IPS-NIHi7 (cell line): ENCODE results near the gene ADAMTS2.
"Not testable (repeated sequence)": the region's sequence is repeated elsewhere in the genome, so short reads cannot be mapped to it uniquely, and the experiment has no call there.

ENCODE experiments used
- DNase-seq: peaks from one replicate; pipeline ENCODE4 v3.0.0; 2012; ENCODE audit warnings: mixed read lengths; ENCODE audit errors: extremely low spot score

Gene ADAMTS2

DNA sequence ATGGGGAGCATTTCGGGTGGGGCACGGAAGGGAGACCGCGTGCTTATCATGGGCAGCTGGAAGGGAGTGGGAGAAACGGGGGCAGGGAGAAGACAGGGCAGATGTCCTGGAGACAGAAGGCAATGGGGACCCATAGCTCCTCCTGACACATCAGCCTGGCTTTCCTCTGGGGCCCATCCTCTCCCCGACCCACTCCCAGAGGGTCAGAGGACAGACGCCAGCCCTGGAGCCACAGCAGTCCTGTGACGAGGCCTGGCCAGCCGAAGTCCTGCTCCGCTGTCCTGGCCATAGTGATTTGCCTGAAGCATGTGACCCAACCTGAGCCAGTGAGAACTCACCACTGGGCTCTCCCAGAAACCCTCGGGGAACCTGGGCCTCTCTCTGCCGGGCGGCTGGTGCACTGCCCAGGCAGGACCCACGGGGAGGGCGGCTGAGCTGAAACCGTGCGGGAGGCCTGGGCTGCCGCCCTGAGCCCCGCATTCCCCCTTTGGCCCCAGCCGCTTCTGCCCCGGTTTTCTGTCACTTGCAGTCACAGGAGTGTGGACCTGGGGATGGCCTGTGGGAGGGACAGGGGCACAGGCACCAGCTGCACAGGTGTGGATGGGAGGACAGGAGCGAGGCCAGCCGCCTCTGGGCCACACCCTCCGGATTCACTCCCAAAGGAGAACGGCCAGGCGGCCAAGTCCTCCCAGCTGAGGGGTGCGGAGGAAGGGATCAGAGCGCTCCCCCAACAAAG lies 19.8 kb downstream of the ADAMTS2 start:
- DNase-seq = no peak

DNA sequence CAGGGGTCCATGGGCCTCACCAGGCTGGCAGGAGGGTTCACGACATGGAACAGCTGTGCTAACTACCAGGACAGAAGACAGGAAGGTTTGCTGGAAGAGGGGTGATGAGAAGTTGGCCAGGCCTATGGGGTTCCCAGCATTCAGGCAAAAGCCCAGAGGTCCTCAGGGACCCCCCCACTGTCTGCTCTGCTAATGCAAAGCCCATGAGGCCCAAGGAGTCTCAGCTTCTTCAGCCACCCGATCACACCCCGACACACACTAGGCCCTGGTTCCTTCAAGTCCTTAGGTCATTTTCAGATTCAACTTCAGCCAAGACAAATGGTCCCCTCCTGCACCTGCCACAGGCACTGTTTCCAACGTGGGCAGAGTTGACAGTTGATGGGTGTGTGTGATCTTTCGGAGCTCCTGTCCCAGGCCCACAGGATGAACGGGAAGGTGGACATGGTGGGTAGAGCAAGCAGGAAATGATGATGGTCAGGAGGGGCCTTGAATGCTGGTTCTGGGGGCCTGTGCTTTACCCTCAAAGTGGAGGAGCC lies 20.4 kb downstream of the ADAMTS2 start:
- DNase-seq = no peak

DNA sequence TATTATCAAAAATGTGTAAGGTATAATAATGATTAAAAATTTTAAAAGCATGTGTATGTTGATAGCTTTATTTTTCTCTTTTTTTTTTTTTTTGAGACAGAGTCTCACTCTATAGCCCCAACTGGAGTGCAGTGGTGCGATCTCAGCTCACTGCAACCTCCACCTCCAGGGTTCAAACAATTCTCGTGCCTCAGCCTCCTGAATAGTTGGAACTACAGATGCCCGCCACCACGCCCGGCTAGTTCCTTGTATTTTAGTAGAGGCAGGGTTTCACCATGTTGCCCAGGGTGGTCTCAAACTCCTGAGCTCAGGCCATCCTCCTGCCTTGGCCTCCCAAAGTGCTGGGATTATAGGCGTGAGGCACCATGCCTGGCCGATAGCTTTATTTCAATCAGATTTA lies 20.9 kb downstream of the ADAMTS2 start:
- DNase-seq = not testable (repeated sequence)

DNA sequence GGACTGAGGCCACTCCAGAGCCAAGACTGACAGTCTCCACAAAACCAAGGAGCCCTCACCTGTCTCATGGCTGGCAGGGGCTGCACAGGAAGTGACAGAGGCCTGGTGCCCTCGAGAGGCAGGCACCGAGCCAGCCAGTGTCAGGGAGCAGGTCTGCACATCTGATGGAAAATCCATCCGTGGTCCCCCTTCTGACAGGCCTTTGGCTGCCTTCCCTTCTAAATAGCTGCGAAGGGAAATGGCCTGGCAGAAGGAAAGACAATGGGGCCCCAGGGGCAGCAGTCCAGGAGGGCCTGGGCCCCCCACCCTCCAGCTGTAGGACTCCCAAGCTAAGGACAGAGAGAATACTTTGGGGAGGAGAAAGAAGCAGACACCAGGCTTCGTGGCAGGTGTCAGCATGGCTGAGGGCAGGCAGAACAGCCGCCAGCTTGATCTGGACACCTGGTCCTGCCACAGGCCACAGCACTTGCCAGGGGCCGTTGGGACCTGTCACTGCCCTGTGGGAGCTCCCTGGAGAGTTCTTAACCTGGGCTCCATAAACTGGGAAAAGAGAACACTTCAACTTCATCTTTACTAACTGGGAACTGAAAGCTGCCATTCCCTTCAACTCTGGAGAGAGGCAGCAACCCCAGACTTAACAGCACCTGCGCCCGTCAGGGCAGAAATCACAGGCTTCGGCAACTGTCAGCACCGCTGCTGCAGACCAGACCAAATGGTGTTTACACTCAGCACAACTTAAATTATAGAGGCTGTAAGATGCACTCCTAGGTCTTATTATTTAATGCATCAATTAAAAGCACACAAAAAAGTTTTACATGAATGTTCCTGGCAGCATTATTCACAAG lies 22.0 kb downstream of the ADAMTS2 start:
- no peak for DNase-seq

DNA sequence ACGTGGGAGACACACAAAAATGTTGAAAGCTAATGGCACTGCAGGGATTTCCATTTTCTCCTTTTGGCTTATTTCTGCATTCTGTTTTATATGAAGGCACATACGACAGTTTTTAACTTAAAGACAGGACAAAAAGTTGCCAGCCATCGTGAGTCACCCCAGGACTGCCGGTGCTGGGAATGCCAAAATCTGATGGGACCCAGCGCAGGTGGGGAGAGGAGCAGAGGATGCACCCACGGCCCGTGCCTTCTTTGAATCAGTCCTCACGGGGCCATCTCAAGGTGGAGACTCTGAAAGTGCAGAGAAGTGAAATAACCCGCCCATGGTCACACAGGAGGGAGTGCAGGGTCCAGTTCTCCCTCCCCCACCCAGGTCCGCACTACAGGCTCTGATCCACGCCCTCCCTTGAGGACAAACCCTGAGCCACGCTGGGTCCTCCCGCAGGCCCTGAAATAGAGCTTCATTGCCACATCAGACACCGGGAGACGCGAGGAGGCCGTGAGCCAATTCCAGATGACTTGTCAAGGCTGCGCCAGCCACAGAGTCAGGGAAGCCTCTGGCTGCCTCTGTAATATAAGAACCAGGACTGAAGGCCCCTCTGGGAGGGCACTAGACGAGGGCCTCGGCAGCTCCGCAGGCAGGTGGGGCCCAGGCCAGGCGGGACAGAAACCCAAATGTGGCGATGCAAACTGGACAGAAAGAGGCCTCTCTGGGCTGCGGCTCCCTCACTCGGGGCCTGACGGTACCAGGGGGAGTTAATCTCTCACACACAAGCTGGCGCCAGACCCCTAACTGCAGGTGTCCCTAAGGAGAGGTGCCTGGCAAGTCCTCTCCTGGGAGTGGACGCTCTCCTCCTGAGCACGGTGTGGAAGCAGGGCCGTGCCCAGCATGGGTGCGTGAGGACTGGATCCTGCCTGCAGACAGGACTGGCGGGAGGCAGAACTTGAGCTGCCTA lies 22.9 kb downstream of the ADAMTS2 start:
- DNase-seq = no peak

DNA sequence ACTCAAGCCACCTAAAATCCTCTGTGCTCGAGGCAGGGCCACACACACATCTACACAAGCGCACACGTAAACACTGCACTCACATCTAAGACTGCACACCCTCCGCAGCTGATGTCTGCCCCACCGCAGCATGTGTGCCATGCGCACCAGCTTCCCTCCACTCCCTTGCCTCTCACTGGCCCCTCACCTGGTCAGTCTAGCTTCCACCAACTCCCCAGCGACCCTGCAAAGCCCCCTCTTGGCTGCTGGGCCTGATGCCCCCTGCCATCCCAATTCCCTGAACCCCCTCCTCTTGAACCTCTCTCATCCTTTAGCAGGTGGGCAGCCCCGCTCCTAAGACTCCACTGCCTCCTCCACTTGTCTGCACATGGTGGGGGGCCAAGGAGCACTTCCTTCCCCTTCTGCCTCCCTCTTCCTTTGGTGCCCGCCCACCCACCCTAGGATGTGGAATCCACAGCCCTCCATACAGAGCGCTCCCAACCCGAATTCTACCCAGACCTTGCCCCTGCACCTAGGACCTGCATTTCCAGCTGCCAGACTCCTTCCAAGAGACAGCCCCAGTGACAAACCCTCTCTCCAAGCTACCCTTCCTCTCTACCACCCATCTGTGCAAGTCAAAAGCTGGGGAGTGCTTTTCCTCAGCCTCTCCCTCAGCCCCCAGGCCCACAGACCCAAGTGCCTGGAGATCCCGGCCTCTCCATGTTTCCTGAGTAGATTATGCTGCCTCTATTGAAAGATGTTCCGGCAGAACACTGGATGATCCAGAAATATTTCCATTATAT lies 23.9 kb downstream of the ADAMTS2 start:
- DNase-seq = no peak

DNA sequence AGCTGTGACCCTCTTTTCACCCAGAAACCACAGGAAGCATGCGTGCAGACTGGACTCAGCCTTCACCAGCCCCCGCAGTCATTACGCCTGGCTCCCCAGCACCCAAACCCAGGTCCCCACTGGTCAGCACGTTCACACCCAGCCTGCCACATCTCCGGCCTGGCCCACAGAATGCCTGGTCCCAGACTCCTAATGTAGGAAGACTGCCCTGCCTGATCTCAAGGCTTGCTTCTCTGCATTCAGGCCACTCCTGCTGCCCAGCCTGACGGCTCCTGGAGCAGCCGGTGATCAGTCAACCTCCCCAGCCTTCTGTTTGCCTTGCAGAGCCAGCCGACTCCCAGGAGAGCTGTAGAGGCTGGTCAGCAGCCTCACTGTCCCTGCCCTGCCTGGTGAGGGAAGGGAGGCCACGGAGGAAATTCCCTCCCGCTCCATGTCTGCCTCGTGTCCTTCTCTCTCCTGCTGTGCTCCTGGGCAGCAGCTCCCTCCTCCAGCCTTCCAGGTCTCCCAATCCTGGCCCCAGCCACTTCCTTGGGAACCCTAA lies 25.4 kb downstream of the ADAMTS2 start:
- DNase-seq = no peak

DNA sequence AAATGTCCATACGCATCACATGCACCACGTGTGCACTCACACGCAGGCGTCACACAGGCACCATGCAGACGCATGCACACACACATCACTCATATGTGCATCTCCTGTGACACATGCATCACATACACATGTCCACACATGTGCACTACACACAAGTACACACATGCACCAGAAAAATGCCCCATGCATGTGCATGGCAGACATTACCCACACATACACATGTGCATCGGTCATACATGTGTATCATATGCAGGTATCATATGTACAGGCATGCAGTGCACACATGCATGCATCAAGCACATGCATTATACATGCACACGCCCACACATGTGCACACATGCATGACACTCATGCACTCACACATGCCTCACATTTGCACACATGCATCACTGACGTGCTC lies 26.1 kb downstream of the ADAMTS2 start:
- DNase-seq = no peak

DNA sequence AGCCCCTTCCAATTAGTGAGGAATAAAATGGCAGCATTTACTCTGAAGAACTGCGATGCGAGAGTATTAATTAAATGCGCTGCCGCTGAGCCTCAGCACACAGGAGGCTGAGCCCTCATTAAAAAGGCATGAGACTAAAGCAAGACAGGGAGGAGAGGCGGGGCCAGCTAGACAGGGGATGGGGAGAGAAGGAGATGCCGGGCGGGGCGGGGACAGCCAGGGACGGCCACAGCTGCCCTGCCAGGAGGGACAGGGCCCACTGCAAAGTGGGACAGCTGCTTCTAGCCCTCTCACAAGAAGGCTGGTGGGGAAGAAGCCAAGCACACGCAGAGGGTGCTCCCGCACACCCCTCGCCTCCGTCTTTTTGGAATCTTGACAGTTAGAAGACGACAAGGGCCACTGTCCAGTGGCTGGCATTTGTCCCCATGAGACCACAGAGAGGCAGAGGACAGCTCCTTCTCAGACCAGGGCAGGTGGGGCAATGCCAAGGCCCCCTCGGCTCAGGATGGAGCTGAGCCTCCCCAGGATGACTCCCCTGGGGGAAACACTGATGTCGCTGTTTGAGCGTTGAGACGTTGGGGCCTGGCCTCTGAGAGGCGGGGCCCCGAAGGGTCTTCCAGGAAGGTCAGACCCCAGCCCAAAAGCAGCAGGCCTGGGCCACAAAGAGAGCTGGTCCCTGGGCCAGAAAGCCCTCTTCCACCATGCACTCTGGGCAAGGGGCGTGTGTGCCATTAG lies 26.9 kb downstream of the ADAMTS2 start:
- no peak for DNase-seq

DNA sequence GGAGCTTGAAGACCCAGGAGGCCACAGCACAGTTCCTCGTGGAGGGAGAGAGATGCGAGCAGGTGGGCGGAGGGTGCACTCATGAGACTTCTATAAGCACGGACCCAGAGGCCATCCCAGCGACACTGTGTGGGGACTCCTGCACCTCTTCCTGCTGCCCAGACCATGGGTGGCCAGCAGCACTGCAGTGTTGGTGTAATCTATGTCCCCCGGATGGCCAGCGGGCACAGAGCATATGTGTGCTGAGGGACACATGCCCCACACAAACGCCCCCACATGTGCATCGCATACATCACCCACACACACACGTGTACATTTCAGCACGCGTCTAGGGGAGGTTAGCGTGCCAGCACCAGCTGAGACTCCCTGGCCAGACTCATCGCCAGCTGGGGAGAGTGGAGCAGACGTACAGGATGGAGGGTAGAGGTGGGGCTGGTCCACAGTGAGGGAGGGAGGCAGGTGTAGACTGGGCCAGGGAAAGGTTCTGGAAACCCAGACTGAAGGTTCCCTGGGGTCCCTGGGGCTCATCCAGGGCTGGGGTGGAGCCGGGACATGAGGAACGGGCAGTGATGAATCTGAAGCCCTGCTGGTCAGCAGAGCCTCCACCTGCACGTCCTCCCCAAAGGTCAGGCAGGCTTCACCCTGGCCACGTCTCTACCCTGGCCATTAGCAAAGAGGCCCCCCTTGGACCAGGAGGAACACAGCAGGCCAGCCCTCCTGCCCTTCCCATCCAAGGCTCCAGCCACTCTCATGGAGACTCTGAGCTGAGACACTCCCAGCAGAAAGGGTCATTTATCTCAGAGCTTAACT lies 27.6 kb downstream of the ADAMTS2 start:
- DNase-seq = no peak

DNA sequence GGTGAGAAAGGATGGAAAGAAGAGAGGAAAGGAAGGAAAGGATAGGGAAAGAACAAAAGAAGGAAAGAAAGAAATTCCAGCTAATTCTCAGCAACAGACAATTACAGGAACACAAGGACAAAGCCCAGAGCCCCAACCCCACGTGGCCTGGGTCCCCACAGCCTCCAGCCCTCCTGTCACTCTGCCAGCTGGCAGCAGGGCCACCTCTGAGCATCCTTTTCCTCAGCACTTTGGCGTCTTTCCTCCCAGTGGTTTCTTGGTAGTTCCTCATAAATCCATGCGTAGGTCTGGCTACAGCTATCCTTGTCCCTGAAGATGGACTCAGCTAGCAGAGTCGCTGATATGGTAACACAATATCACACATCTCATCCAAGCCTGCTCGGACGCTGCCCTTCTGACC lies 28.3 kb downstream of the ADAMTS2 start:
- no peak for DNase-seq

DNA sequence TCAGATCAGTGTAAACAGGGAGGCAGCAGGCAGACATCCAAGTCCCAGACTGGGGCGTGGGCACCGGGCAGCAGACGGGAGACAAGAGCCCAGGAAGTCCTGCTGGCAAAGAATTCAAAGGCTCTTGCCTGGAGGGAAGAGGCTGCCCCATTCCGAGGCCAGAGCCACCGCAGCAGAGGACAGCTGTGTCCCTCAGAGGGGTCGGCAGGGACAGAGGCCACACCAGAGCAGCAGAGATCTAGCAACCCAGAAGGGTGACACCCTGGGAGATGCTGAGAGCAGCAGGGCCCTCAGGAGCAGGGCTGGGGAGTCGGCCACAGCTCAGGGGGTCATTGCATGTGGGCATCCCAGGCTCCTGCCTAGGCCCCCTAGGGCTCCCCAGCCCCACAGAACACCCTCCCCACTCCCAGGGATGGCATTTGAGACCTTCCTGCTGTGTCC lies 29.1 kb downstream of the ADAMTS2 start:
- DNase-seq = no peak

DNA sequence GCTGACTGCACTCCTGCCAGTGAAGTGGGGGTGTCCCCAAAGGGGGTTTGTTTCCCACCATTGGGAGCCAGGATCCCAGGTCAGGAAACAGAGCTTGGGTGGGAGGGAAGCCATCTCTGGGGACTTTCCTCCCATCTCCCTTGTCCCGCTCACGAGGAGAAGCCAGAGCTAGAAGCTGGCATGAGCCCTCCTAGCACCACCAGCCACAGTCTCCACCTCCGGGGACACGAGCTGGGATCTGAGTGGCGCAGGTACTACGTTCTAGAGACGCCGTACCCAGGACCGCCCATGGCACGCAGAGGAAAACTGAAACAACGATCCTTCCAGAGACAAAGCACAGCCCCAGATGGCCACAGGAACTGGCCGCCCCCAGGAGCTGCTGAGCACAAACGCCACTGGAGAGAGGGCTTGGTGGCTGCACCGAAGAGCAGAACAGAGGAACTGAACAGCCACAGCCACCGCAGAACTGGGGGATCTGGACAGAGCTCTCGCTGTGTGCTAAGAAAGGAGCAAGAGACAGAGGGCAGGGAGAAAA lies 29.8 kb downstream of the ADAMTS2 start:
- no peak for DNase-seq

DNA sequence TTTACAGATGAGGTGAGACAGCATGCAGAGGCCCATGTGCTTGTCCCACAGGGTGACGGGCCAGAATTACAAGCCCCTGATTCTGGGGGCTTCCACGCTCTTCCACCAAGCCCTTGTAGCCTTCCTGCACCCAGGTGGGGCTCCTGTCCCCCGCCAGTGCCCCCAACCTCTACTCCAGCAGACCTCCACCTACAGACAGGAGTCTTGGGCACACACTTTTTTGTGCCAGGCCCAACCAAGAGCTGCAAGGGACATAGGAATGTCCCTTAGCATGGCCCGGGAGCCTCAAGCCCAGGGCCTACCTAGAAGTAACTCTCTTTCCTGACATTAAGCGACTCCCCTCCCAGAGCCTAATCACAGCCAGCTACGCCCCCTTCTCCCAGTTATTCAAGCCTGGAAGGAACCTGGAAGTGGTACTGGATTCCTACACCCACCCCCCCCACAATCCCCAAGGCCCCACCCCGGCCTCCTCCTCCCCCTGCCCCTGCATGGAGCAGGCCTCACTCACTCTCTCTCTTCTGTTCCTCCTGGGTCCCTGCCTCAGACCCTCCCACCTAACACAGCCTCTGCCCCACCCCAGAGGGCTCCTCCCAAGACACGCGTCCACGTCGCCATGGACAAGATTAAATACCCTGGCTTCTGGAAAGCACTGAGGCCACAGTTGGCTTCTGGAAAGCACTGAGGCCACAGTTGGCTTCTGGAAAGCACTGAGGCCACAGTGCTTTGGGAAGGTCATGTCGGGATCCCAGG lies 30.5 kb downstream of the ADAMTS2 start:
- no peak for DNase-seq

DNA sequence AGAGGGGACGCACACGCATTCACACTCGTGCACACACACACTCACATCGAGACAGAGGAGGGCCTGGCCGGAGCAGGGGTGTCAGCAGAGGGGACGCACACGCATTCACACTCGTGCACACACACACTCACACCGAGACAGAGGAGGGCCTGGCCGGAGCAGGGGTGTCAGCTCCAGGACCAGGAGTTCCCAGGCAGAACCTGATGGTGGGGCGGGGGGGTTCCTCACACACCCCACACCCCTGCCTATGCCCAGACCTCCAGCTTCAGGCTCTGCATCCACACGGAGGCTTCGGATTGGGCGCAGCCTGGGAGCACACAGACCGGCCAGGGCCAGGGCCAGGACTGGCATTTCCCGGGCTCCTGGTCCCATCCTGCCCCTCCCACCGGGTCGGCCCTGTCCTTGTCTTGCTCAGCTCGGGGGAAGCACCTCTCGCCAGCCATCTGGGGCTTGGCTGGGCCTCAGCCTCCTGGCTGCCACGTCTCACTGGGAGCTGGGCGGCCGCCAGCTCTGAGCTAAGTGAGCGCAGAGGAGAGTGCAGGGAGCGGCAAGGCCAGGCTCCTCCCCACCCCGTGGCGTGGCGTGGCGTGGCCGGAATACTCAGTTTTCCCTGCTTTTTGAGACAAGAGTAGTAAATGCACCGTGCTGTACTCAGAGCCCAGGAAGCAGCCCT lies 31.3 kb downstream of the ADAMTS2 start:
- DNase-seq = no peak

DNA sequence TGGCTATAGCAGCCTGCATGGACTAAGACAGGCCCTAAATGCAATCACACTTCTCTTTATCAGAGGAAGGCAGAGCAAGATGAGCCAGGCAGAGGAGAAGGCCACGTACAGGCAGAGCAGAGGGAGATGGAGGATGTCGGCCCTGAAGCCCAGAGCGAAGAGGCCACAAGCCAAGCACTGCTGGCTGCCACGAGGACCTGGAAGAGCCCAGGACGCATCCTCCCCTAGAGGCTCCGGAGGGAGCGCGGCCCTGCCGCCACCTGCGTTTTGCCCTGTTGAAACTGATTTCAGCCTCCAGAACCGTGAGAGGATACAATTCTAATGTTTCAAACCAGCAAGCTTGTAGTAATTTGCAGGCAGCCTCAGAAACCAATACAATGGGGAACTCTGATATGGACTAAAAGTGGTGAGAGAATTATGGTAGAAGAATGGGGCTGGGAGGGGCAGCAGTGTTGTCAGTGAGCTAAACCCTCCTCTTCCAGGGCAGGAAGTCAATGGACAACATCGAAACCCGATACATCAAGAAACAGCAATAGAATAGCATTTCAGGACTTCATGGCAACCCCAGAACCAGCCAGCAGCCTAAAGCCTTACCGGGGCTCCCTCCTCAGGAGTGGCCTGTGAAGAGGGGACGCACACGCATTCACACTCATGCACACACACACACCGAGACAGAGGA lies 32.6 kb downstream of the ADAMTS2 start:
- no peak for DNase-seq

DNA sequence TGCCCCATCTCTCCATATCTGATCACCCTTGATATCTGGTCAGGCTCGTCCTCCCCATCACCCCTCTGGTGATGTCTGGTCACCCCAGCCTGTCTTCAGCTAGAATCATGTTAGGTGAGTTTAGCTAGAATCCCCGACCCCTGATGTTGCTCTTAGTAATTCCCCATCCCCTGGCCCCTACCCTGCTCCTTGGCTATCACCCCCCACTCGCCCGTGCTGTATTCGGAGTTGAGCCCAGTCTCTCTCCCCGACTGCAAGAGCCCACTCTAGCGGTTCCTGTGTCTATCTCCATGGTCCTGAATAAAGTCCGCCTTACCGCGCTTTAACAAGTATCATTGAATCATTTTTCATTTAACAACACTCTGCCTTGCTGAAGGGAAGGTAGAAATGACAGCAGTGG lies 33.7 kb downstream of the ADAMTS2 start:
- DNase-seq = no peak
